ENCODE data around the gene PLD4.

DNA sequence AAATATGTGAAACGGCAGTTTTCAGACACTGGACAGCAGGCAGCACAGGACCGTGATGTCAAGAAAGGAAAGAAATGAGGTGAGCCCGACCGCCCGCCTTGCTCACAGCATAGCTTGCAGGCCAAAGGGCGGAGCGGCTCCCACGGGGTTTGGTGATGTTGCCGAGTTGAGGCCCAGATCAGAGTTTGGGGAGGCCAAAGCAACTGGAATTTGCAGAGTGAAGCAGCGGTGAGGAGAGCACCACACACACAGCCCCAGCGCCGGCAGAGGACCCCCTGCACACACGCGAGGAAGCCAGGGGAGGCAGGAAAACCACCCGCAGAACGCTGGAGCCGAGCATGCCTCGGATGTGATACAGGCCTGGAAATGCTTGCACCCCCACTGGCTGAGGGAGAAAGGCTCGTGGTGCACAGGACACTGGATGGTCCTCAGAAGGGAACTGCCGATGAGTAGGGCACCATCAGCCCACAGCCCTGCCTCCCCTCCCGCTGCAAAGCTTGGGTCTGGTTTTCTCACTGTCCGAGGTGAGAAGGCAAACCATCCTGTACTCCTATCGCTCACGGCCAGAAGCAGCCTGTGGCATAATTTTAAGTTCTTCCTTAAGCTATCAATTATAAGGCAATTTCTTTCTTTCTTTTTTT, 25.7 kb upstream of the PLD4 start:
- TF ChIP-seq POLR2A (IDR thresholded peaks at IDR 0.05), result no peak
- TF ChIP-seq, protein P1, sequence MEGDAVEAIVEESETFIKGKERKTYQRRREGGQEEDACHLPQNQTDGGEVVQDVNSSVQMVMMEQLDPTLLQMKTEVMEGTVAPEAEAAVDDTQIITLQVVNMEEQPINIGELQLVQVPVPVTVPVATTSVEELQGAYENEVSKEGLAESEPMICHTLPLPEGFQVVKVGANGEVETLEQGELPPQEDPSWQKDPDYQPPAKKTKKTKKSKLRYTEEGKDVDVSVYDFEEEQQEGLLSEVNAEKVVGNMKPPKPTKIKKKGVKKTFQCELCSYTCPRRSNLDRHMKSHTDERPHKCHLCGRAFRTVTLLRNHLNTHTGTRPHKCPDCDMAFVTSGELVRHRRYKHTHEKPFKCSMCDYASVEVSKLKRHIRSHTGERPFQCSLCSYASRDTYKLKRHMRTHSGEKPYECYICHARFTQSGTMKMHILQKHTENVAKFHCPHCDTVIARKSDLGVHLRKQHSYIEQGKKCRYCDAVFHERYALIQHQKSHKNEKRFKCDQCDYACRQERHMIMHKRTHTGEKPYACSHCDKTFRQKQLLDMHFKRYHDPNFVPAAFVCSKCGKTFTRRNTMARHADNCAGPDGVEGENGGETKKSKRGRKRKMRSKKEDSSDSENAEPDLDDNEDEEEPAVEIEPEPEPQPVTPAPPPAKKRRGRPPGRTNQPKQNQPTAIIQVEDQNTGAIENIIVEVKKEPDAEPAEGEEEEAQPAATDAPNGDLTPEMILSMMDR (IDR thresholded peaks at IDR 0.05), result no peak
